Stimulated activated naive CD4-positive, alpha-beta T cell treated with Interleukin-2 at 50 U/mL for 16 hours (primary cell): ENCODE data around the gene RTEL1.
A peak's percentile ranks its signal among the peaks of the same experiment; 100 is the strongest.

Source experiments
- DNase-seq: peaks from one replicate; lab custom pipeline; 2025; lab: John Stamatoyannopoulos, UW

Gene RTEL1

GRCh38 chr20:63700199-63701050, 42.3 kb downstream of the RTEL1 start:
- DNase-seq: no peak

DNA sequence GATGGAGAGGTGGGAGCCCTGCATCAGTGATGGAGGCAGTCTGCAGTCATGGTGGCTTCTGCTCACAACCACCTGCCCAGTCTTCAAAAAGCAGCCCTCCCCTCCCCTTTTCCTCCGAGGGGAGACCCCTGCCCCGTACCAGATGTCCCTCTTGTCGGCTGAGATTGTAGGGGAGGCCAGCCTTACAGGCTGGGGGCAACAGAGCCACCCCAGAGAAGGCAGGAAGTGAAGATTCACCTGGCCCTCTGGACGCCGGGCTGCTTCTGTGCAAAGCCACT, 42.9 kb downstream of the RTEL1 start:
- no peak for DNase-seq

DNA sequence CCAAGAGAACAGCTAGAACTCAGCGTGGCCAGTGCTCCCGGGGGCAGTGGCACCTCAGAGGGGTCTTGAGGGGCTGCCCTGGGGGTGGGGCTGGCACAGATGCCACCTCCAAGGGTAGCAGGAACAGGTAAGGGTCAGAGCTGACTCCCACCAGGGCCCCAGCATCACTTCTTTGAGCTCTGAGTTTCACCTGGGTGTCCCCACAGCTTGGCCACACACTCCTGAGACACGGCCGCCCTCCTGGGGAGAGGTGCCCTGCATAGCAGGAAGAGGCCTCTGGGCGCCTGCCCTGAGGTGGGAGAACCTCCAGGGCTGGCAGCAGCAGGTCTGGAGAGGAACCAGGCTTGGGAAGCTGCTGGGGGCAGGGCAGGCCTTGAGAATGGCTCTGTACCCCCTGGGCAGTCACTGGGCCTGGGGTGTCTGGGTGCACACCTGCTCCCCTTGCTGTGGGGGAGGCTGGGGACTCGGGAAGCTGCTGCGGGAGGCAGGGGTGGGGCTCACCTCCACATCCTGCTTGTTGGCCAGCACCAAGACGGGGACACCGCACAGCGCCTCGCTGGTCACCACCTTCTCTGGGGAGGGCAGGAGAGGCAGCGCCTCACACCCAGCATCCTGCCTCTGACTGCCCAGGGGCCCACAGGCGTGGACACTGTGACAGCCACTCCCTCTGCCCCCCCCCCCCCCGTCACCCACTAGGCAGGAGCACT, 43.4 kb downstream of the RTEL1 start:
- no peak for DNase-seq

DNA sequence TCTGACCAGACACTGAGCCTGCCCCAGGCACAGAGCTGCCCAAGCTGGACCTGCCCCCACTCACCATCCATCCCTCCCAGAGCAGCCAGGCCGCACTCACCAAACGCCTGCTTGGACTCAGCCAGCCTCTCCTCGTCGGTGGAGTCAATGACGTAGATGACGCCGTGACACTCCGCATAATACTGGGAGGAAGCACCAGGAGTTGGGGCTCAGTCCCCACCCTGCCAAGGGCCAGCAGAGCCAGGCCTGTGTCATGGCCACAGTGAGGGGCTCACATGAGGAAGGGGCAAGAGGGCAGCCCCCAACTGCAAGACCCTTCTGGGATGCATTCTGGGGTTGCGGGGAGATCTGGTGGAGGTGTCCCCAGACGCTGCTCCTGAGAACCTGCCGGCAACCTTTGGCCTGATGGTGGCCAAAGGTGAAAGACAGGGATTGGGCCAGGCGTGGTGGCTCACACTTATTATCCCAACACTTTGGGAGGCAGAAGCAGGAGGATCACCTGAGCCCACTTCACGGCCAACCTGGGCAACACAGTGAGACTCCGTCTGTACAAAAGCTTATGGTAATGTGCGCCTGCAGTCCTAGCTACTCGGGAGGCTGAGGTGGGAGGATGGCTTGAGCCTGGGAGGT, 44.0 kb downstream of the RTEL1 start:
- no peak for DNase-seq

DNA sequence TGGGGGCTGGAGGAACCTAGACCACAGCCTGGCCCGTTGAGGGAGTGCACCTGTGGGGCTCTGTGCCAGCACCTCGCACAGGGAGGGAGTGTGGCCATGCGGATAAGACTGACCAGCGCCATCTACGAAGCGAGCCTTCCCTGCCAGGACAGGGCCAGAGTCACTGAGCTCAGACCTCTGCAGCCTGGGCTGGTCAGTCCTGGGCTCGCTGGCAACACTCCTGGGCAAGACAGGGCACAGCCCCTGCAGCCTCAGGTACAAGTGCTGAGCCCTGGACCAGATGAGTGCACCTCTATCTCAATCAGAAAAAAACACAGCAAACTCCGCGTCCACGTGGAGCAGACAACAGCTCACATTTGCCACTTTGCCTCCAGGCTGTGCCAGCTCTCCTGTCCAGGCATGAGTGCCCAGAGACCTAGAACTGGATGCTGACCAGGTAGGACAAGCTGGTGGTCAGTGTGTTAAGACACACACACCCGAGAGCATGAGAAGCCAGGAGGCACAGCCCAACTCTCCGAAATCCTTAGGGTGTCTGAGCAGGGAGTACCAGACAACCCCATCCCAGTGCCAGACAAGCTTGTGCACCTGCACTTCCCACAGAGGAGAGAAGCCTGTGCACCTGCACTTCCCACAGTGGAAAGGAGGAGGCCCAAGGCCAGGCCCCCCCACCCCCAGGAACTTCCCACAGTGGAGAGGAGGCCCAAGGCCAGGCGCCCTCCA, 44.8 kb downstream of the RTEL1 start:
- no peak for DNase-seq

DNA sequence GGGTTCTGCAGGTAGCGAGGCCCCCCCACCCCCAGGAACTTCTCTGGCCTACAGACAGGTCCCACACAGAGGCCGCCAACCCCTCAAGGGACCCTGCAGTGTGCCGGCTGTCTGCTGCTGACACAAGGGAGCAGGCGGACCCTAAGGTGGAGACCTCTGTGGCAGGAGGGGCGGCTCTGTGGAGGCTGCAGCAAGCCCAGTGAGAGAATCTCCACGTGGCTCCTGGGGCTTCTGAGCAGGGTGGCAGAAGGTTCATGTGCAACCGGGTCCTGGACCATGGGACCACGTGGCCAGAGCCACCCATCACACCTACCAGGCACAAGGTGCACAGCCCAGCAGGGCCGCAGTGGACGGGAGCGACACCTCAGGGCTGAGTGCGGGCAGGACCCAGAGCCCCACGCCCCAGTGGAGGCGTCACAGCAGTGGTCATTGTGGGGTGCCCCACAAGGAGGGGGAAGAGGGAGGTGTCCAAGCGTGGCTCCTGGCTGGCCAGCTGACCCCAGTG, 45.4 kb downstream of the RTEL1 start:
- no peak for DNase-seq

- no peak for DNase-seq
These were observed 46.0 kb downstream of the RTEL1 start for GRCh38 chr20:63703976-63704748.

DNA sequence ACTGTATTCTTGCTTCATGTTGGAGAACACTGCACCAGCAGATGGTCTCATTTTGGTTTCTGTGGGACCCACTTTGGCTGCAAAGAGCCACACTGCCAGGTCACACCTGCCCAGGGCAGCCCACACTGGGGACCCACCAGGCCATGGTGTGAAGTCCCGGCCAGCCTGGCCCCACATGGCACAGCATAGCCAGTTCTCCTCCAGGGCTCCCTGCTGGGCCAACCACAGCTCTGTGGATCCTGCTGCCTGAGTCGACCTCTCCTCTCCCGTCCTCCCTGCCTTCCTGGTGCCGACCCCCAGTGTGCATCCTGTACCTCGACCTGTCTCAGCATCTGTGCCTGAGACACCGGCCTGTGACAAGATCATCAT, 46.6 kb downstream of the RTEL1 start:
- DNase-seq: no peak

GRCh38 chr20:63705232-63706026, 47.3 kb downstream of the RTEL1 start:
- no peak for DNase-seq

GRCh38 chr20:63706027-63706695, 48.0 kb downstream of the RTEL1 start:
- no peak for DNase-seq

- peak; percentile 63 for DNase-seq
These were observed 48.9 kb downstream of the RTEL1 start for GRCh38 chr20:63706852-63707557.

DNA sequence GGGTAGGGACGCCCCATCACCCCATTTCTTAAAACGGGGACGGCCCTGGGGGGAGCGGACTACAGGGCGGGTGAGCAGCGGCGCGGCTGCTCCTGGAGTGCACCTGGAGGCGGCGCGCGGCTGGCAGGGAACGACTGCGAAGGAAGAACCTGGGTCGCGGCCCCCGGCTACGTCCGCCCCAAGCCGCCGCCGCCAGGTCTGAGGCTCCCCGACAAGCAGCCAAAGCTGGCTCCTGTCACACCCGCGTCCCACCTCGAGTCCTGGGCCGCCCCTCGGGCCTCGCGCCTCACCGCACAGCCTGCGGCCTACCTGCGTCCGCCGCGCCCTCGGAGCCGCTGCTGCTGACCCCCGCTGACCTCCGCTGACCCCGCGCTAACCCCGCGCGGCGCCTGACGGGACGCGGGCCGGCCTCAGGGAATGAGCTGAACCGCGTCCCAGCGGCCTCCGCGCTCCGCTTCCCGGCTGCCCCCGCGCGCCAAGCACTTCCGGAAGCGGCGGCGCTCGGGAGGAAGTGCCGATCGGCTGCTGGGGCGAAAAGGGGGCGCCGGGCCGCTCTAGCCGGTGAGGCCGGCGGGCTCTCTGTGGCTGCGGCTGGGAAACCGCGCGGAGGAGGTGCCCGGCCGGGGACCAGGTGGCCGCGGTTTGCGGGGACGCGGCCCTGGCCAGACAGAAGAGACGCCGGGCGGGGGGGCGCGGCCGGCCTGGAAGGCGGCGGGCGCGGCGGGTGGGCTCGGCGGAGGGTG, 49.6 kb downstream of the RTEL1 start, which contains the start of the genes ARFRP1 and ZGPAT:
Gene ARFRP1, minus strand, starts transcription at position 419 of the 743 bp plus-strand sequence. CDS start 885 bp downstream, outside the sequence.
Gene ZGPAT, plus strand, starts transcription at position 482 of the 743 bp plus-strand sequence. CDS start 542 bp downstream, outside the sequence.
- peak; percentile 86 for DNase-seq

- no peak for DNase-seq
These were observed 50.4 kb downstream of the RTEL1 start for GRCh38 chr20:63708301-63709148.

GRCh38 chr20:63709149-63709527, 51.0 kb downstream of the RTEL1 start:
- DNase-seq: no peak

DNA sequence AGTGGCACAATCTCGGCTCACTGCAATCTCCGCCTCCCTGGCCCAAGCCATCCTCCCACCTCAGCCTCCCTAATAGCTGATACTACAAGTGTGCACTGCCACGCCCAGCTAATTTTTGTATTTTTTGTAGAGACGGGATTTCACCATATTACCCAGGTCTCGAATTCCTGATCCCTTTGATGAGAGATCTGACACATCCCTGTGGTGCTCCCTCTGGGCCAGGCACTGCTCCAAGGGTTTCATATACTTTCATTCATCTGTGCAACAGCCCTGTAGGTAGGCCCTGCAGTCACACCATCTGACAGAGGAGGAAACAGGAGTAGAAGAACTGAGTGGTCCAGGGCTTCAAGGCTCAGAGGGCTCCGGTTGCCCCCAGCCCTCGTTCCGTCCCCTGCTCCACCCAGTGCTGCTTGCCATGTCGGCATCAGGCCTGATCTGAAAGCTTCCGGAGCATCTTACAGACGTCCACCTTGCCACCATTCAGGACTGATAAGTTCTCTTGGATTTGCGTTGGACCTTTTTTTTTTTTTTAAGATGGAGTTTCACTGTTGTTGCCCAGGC, 53.1 kb downstream of the RTEL1 start:
- DNase-seq: no peak

DNA sequence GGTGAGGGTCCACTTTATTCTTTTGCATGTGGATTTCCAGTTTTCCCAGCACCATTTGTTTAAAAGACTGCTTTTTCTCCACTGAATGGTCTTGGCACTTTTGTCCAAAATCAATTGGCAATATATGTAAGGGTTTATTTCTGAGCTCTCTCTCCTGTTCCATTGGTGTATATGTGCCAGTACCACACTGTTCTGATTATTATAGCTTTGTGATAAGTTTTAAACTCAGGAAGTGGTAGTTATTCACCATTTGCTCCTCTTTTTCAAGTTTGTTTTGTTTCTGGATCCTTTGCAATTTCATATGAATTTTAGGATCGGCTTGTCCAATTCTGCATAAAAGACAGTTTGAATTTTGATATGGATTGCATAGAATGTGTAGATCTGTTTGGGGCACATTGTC, 54.1 kb downstream of the RTEL1 start:
- no peak for DNase-seq

DNA sequence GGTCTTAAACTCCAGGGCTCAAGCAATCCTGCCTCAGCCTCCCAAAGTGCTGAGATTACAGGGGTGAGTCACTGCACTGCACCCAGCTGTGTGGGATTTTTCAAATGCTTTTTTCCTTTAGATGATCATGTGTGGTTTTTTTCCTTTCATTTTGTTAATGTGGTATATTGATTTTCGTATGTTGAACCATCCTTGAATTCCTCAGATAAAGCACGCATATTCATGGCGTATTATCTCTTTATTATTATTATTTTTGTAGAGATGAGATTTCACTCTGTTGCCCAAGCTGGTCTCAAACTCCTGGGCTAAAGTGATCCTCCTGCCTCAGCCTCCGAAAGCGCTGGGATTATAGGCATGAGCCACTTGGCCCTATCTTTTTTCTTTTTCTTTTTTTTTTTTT, 56.7 kb downstream of the RTEL1 start:
- no peak for DNase-seq
